Ectodermal cell (in vitro differentiated cells): ENCODE measurements around the gene OR2T2.
"Not testable (repeated sequence)": the region's sequence is repeated elsewhere in the genome, so short reads cannot be mapped to it uniquely, and the experiment has no call there.

Source experiments
- H3K27ac ChIP-seq: 2 replicates; pipeline ENCODE4 v1.7.0; 2013; ENCODE audit warnings: mild to moderate bottlenecking, low read depth, low read length; ENCODE audit not compliant: insufficient read depth, poor library complexity, severe bottlenecking
- H3K27me3 ChIP-seq: 2 replicates; pipeline ENCODE4 v1.7.0; 2013; ENCODE audit warnings: mild to moderate bottlenecking, low read length; ENCODE audit not compliant: insufficient read depth, control insufficient read depth, poor library complexity, severe bottlenecking
- H3K36me3 ChIP-seq: one replicate; pipeline ENCODE4 v1.7.0; 2013; ENCODE audit warnings: low read length; ENCODE audit not compliant: control insufficient read depth, insufficient read depth
- H3K4me1 ChIP-seq: one replicate; pipeline ENCODE4 v1.7.0; 2013; ENCODE audit warnings: low read length; ENCODE audit not compliant: control insufficient read depth, insufficient read depth
- H3K4me3 ChIP-seq: 2 replicates; pipeline ENCODE4 v1.7.0; 2013; ENCODE audit warnings: low read depth, low read length, control low read depth; ENCODE audit not compliant: insufficient read depth
- H3K9me3 ChIP-seq: 2 replicates; pipeline ENCODE4 v1.7.0; 2013; ENCODE audit warnings: mild to moderate bottlenecking, low read length, moderate library complexity; ENCODE audit not compliant: control insufficient read depth
- WGBS, 2 experiments: methylation state at CpG; one replicate each; pipeline ENCODE4 v1.1.7; 2013; ENCODE audit warnings: missing lambda C conversion rate in 2 of 2; 5-methylcytosine and 5-hydroxymethylcytosine counted together

OR2T2 gene

GRCh38 chr1:248431683-248432082 lies 13.8 kb upstream of the OR2T2 start:
- H3K4me3 ChIP-seq, H3K4me1 ChIP-seq, H3K27me3 ChIP-seq, H3K36me3 ChIP-seq, H3K9me3 ChIP-seq, H3K27ac ChIP-seq: not testable (repeated sequence)
- 63 to 66% methylated on average over 7 to 10 of the region's 11 CpGs for WGBS, 2 experiments

GRCh38 chr1:248432201-248432600 lies 13.2 kb upstream of the OR2T2 start:
- H3K36me3 ChIP-seq, H3K27me3 ChIP-seq, H3K4me3 ChIP-seq, H3K4me1 ChIP-seq, H3K9me3 ChIP-seq, H3K27ac ChIP-seq: not testable (repeated sequence)
- WGBS, 2 experiments: 65 to 72% methylated on average over 3 of the region's 4 CpGs

GRCh38 chr1:248433811-248434415 lies 11.5 kb upstream of the OR2T2 start:
- 92 to 93% methylated on average over 24 to 32 of the region's 38 CpGs for WGBS, 2 experiments
- not testable (repeated sequence) for H3K27me3 ChIP-seq, H3K36me3 ChIP-seq, H3K27ac ChIP-seq, H3K9me3 ChIP-seq, H3K4me3 ChIP-seq, H3K4me1 ChIP-seq

- not testable (repeated sequence) for H3K4me3 ChIP-seq, H3K36me3 ChIP-seq, H3K9me3 ChIP-seq, H3K27ac ChIP-seq, H3K27me3 ChIP-seq, H3K4me1 ChIP-seq
- 82% methylated on average over 4 of the region's 6 CpGs; no CpG with 5 or more reads in 1 of the 2 experiments for WGBS, 2 experiments
Observed at GRCh38 chr1:248434913-248435312, 10.5 kb upstream of the OR2T2 start.

- not testable (repeated sequence) for H3K4me3 ChIP-seq, H3K27me3 ChIP-seq, H3K4me1 ChIP-seq, H3K36me3 ChIP-seq, H3K9me3 ChIP-seq, H3K27ac ChIP-seq
- 62 to 68% methylated on average over 3 of the region's 3 CpGs for WGBS, 2 experiments
Observed at GRCh38 chr1:248436303-248436702, 9.1 kb upstream of the OR2T2 start.

GRCh38 chr1:248438668-248439067 lies 6.8 kb upstream of the OR2T2 start:
- not testable (repeated sequence) for H3K4me1 ChIP-seq, H3K27ac ChIP-seq, H3K27me3 ChIP-seq, H3K36me3 ChIP-seq, H3K9me3 ChIP-seq, H3K4me3 ChIP-seq
- 8 to 60% methylated on average over 1 of the region's 1 CpG for WGBS, 2 experiments

- H3K36me3 ChIP-seq, H3K9me3 ChIP-seq, H3K4me3 ChIP-seq, H3K4me1 ChIP-seq, H3K27ac ChIP-seq, H3K27me3 ChIP-seq: not testable (repeated sequence)
- WGBS, 2 experiments: 51 to 58% methylated on average over 5 of the region's 5 CpGs
Observed at GRCh38 chr1:248439283-248439682, 6.2 kb upstream of the OR2T2 start.

- not testable (repeated sequence) for H3K4me3 ChIP-seq, H3K4me1 ChIP-seq, H3K27me3 ChIP-seq, H3K27ac ChIP-seq, H3K9me3 ChIP-seq, H3K36me3 ChIP-seq
- no CpG with 5 or more reads among the region's 2 CpGs for WGBS, 2 experiments
Observed at GRCh38 chr1:248442500-248443277, 2.7 kb upstream of the OR2T2 start.

- H3K36me3 ChIP-seq, H3K4me3 ChIP-seq, H3K27ac ChIP-seq, H3K27me3 ChIP-seq, H3K4me1 ChIP-seq, H3K9me3 ChIP-seq: not testable (repeated sequence)
- WGBS, 2 experiments: 85 to 88% methylated on average over 4 of the region's 4 CpGs
Observed at GRCh38 chr1:248444603-248445002, 834 bp upstream of the OR2T2 start.

- WGBS, 2 experiments: no CpG with 5 or more reads among the region's 4 CpGs
- not testable (repeated sequence) for H3K4me1 ChIP-seq, H3K4me3 ChIP-seq, H3K27ac ChIP-seq, H3K27me3 ChIP-seq, H3K9me3 ChIP-seq, H3K36me3 ChIP-seq
Observed at GRCh38 chr1:248448409-248449074, 3.1 kb downstream of the OR2T2 start.
